ENCODE data around the gene TAF11.
"Not testable (repeated sequence)": the region's sequence is repeated elsewhere in the genome, so short reads cannot be mapped to it uniquely, and the experiment has no call there.

Gene TAF11

DNA sequence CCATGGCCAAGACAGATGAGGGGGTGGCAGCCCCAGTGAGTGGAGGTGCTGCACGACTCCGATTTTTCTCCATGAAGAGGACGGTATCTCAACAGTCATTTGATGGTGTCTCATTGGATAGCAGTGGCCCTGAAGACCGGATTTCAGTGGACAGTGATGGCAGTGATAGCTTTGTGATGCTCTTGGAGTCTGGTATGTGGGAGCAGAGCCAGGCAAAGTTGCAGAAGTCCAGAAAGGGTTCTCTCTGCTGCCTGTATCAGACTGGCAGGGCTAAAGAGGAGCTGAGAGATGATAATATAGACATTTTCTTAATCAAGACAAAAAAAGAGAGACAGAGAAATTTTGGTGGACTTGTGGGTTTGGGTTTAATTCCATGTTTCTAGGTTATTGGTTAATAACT, 23.8 kb downstream of the TAF11 start:
- DNase-seq, result no peak

DNA sequence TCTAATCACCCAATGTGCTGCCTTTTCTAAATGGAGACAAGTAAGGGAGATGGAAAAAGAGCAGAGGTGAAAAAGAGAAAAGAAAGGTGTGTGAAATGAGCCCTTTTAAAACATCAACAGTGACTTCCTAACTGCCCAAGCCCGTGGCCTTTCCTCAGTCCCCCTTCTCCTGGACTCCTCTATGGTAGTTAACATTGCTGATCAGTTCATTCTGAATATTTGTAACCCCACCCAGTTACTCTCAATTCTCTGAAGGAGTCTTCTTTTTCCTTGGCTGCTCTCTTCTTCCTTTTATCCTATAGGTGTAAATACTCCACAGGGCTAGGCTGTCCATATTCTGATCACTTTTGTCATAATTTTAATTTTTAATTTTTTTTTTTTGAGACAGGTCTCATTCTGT, 27.1 kb downstream of the TAF11 start:
- DNase-seq, result no peak

DNA sequence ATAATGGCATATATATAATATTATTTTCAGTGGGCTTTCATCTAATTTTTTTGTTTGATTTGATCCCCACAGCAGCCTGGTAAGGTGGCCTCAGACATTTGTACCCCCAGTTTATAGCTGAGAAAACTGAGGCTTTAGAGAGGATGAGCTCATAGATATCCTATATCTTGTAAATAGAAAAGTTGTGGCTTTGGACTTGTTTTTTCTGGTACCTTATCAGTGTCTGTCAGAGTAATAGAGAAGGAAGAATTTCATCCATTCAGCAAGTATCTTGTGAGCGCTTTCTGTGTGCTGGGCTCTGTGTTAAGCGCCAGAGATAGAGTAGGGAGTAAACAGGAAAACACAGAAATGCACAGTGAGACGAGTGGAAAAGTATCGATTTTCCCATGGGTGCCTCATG, 27.9 kb downstream of the TAF11 start:
- DNase-seq, result no peak

DNA sequence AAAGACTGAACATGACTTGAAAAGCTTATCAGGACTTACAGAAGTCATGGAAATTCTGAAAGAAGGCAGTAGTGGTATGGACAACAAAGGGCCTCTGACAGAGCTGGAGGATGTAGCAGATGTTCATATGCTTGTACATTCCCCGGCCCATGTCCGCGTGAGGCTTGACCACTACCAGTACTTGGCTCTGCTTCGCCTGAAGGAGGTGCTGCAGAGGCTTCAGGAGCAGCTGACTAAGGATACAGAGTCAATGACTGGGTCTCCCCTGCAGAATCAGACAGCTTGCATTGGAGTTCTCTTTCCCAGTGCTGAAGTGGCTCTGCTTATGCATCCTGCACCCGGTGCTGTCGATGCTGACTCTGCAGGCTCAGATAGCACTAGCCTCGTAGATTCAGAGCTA, 29.2 kb downstream of the TAF11 start:
- no peak for DNase-seq

DNA sequence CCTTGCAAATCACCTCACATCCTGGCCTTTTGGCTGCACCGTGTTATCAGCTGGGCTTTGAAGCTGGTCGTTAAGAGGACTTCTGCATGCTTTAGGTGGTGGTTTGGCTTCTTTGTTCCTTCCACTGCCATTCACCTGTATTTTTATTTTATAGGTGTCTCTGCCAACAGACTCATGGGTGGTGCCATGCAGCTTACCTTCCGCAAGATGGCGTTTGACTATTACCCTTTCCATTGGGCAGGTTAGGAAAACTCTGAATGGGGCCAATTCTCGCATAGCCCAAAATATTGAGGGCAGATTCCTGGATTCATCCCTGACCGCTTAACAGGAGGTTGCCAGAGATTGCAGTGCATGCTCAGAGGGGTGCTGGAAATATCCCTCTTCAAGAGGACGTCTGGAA, 32.4 kb downstream of the TAF11 start:
- DNase-seq, result no peak

DNA sequence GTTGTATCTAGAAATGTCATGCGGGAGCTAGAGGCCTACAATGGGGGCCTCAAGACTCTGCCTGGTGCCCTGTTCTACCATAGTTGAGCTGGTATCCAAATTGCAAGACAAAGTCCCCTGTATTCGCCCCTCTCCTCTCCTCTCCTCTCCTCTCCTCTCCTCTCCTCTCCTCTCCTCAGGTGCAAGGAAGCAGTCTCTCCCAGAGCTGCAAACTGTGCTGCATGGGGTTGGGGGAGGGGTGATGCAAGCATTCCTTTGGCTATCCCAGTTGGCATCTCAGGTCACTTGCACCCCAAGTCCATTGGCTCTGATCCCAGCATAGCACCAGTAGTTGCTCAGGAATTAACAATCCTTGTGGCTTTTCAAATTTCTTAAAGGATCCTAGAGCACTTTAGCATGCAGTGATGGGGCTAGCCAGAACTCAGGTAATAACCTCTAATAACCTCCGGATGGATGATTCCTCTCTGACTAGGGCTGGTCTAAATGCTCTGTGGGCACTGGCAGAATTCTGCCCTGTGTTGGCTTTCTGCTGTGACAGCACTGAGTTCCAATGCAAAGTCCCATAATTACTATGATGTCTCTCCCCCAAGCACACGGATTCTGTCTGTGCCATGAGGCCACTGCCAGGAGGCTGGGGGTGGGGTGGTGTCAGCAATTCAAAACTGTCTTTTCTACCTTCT, 35.3 kb downstream of the TAF11 start:
- DNase-seq, result no peak

DNA sequence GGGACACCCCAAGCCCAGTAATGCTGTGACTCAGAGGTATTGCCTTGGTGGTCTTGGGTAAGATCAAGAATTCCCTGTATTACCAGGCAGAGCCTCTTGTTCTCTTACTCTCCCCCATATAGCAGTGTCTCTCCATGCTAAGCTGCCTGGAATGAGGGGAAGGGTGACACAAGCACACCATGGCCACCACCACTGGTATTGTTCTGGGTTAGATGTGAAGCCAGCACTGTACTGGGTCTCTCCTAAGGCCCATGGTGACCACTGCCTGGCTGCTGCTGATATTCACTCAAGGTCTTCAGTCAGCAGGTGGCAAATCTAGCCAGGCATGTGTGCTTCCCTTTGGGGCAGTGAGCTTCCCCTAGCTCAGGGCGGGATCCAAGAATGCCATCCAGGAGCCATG, 36.5 kb downstream of the TAF11 start:
- DNase-seq, result no peak

DNA sequence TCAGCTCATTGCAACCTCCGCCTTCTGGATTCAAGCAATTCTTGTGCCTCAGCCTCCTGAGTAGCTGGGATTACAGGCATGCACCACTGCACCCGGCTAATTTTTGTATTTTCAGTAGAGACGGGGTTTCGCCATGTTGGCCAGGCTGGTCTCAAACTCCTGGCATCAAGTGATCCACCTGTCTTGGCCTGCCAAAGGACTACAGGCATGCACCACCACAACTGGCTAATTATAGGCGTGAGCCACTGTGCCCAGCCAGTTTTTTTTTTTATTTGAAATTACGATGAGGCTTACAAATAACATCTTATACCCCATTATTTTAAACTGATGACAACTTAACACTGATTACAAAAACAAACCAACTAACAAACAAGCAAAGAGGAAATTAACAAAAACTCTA, 38.8 kb downstream of the TAF11 start:
- not testable (repeated sequence) for DNase-seq

DNA sequence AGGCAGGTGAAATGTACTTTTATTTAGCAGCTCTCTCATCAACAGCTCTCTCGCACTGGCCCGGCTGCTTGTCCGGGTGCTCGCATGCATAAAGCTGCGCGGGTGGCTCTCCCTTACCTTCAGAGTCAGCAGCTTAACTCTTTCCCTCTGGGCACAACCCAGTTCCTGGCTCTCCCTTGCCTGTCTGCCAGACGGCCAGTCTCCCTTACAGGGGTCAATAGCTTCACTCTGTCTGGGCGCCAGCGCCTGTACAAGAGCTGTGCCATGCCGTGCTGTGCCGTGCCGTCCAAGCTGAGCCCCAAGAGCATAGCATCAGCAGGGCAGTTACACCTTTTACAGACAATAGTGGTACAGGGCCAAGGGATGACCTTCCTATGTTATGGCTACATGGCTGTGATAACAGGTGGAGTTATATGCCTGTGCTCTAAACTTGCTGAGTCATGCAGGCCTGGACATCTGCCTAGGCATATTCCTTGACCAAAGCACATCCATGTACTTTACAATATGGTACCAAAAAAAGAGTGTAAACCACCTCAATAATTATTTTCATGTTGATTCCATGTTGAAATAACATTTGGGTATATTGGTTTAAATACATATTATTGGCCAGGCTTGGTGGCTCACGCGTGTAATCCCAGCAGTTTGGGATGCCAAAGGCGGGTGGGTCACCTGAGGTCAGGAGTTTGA, 48.0 kb downstream of the TAF11 start:
- DNase-seq, result no peak

DNA sequence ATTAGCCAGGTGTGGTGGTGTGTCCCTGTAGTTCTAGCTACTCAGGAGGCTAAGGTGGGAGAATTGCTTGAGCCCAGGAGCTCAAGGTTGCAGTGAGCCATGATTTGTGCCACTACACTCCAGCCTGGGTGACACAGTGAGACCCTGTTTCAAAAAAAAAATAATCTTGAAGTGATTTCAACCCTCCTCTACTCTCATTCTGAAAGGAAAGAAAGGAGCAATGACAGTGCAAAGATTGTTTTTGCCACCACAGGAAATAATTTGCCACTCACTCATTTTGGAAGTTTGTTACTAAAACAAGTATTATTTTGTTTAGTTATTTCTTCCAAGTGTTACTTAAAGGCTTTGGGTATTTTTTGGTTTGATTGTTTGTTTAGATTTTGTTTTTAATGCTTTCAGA, 50.3 kb downstream of the TAF11 start:
- no peak for DNase-seq

DNA sequence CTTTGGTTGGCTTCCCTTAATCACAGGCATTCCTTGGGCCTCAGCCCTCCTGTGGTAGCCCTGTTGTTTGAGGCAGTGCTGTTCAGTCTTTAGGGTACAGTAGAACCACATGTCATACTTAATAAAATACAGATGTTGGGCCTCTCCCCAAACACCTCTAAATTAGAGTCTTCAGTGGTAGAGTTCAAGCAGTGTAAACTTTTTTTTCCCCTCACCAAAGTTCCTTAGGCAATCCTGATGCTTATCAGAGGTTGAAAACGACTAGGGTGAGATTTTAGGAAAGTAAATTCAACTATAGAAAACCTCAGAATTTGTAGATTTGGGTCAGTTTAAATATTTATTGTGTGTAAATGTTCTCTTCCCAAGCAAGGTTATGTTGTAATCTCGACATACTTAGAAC, 51.4 kb downstream of the TAF11 start:
- no peak for DNase-seq

DNA sequence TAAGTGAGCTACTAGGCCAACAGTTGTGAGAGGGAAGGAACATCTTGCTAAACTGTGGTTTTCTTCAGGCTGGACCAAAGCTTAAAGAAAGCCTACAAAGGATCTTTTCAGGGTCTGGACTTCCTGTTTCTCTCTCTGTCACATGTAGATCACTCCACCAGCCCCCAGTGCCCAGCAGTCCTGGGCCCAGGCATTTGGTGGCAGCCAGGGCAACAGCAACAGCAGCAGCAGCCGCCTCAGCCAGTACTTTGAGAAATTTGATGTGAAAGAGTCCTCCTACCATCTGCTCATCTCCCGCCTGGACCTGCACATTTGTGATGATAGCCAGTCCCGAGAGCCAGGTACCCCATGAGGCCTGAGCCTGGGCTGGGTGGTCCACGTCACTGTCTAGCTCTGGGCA, 51.8 kb downstream of the TAF11 start:
- DNase-seq, result peak; percentile 92

DNA sequence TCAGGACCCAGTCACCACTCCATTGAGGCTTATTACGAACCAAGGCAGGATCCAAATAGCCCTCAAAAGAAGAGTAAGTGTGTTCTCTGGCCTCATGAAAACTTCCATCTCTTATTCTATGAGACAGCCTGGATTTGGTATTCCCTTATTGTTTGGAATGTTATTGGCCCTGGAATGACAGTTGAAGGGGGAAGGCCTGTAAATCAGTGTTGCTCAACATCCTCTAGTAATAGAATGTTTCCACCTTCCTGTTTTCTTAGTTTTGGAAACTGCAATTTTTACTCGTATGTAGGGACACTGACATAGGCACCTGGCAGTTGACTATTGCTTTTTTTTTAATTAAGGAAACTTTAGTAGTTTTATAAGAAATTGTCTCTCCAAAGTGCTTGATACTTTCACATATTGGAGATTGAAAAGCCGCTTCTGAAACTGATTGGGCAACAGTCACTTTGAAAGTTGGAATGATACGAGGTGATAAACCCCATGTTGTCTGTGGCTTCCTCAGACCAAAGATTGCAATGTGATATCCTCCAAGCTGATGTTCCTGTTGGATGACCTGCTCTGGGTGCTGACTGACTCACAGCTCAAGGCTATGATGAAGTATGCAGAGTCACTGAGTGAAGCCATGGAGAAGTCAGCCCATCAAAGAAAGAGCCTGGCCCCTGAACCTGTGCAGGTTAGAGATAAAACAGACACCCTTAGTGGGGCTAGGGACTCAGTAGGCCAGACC, 52.9 kb downstream of the TAF11 start:
- DNase-seq, result peak; percentile 88

DNA sequence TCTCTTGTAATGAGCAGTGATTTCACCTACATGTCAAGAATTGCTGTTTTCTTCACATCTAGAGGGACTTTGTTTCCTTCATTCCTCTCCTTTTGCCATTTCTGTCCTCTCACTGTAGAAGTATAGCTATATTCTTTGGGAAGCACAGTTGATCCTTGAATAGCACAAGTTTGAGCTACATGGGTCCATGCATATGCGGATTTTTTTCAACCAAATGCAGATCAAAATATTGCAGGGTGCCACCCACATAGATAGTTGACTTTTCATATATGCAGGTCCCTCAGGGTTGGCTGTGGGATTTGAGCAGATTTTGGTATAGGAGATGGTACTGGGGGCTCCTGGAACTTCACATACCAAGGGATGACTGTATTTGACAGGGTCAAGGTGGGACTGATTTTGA, 54.9 kb downstream of the TAF11 start:
- DNase-seq, result no peak

DNA sequence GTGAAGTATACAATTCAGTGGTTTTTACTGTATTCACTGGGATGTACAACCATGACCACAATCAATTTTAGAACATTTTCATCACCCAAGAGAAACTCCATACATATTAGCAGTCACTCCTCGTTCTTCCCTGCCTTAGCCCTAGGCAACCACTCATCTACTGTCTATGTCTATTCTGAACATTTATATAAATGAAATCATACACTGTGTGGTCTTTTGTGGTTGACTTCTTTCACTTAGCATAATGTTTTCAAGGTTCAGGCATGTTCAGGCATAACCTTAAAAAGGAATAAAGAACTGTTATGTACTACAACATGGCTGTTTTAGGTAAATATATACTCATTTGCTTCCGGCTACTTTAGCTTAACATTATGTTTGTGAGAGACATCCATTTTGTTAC, 58.7 kb downstream of the TAF11 start:
- no peak for DNase-seq
